PFSK-1 (cell line): ENCODE measurements around the gene APBB2.

Source experiments
- REST ChIP-seq, 2 experiments: IDR thresholded peaks; 2 replicates each; pipeline versions ENCODE4 v1.6.1 to v1.8.0; 2011 to 2012; ENCODE audit warnings: low read depth in 2 of 2, low read length in 2 of 2, control low read depth in 1 of 2, inconsistent platforms in 1 of 2, mild to moderate bottlenecking in 1 of 2, moderate library complexity in 1 of 2; ENCODE audit not compliant: insufficient read depth in 1 of 2
- SIN3A ChIP-seq: IDR thresholded peaks from 2 replicates; pipeline ENCODE4 v1.6.1; 2012; ENCODE audit warnings: mild to moderate bottlenecking, low read length, moderate library complexity, borderline replicate concordance; ENCODE audit not compliant: insufficient read depth
- TAF1 ChIP-seq: IDR thresholded peaks from 2 replicates; pipeline ENCODE4 v1.6.1; 2012; ENCODE audit warnings: low read length, control low read depth, borderline replicate concordance; ENCODE audit not compliant: insufficient read depth

- TF ChIP-seq REST (IDR thresholded peaks at IDR 0.05; ENCODE audit: insufficient read depth in 1 of 2, low read depth in 2 of 2, low read length in 2 of 2) (no peak), TAF1 (no peak), SIN3A (no peak)
These were observed 8.4 kb downstream of the APBB2 start for GRCh38 chr4:41205854-41206460.
